Measurements from ENCODE around the gene ASIC4. TPM values are rescaled to one million over a fixed set of nuclear protein-coding genes. Genes with fewer than 3 reads are reported as not detected.

Gene ASIC4
- polyA plus RNA-seq, 3 donors: not detected

DNA sequence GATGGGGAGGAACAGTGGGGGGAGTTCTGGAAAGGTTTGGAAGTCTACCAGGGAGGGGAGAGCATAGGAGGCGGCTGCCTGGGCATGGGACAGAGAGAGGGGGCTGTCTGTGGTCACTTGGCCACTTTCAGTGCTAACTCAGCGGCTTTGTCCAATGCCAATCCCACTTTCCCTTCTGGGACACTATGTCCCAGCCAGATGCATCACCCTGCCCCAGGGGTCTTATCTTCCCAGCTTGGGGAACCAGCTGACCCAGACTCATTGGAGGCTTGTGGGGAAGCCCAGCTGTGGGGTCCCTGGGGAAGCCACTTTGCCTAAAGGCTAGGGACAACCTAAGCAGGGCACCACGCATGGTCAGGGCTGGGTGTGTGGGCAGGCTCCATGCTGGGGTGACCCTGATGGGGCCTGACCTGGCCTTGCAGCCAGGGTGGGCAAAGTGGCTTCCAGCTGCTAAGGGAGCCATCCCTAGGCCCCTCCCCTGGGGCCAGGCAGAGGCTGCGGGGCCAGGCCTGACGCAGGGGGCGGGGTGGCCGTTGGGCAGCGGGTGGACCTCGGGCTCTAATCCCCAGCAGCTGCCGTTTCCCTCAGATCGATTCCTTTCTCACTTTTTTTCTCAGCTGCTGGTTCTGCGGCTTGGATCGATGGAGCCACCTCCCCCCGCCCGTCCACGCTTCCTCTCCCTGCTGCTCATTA lies 1.6 kb upstream of the ASIC4 start:
- no peaks in the 10 kb centered on the region for H3K36me3 ChIP-seq (replicated peaks in 1 of 2; ENCODE audit: control insufficient read depth in 1 of 2, insufficient read depth in 2 of 2, low read length in 2 of 2)
- H3K4me1 ChIP-seq (ENCODE audit: control insufficient read depth in 1 of 2, insufficient read depth in 2 of 2, low read length in 2 of 2): no peaks in the 10 kb centered on the region
- Mint-ChIP-seq H3K36me3 (peaks cover 4 to 5% of the 10 kb centered on the region in 2 donors), H3K4me3 (peak overlapping the region in 1 of 2 donors; percentile 80), H3K9me3 (peaks cover 2 to 24% (median 14%) of the 10 kb centered on the region in 7 donors), H3K27me3 (ENCODE audit: low read depth in 3 of 3) (peaks cover 73 to 96% (median 79%) of the 10 kb centered on the region in 3 donors), H3K4me1 (peaks cover 18% of the 10 kb centered on the region), H3K27ac (no peak overlapping the region)
- H4K20me1 ChIP-seq (ENCODE audit: insufficient read depth, low read length): peaks cover 6% of the 10 kb centered on the region
- DNase-seq: no peak
- 16% methylated on average over 16 of the region's 16 CpGs for WGBS (ENCODE audit: insufficient coverage)
- H3K79me2 ChIP-seq (ENCODE audit: insufficient read depth, low read length): no peaks in the 10 kb centered on the region
- H2AFZ ChIP-seq (ENCODE audit: insufficient read depth, low read depth, low read length, poor library complexity, severe bottlenecking): no peak overlapping the region
- intact Hi-C loops (cut with micrococcal nuclease): no loop called here
- peaks cover 33 to 80% of the 10 kb centered on the region in 2 donors for H3K27me3 ChIP-seq (ENCODE audit: control insufficient read depth in 2 of 2, insufficient read depth in 2 of 2, low read length in 2 of 2)
- H3K4me3 ChIP-seq (replicated peaks in 1 of 3; ENCODE audit: low read depth in 2 of 3, low read length in 3 of 3): no peak overlapping the region
- no peak overlapping the region for H3K27ac ChIP-seq (ENCODE audit: low read depth in 1 of 2, low read length in 2 of 2)
- no peak overlapping the region for H3K4me2 ChIP-seq (replicated peaks; ENCODE audit: extremely low read depth, low read length, poor library complexity, severe bottlenecking)
- H3K9ac ChIP-seq (ENCODE audit: insufficient read depth, low read length, poor library complexity, severe bottlenecking): no peak overlapping the region
- peaks cover 6 to 26% of the 10 kb centered on the region in 2 donors for H3K9me3 ChIP-seq (replicated peaks in 1 of 2; ENCODE audit: control insufficient read depth in 1 of 2, insufficient read depth in 1 of 2, low read length in 2 of 2)
- TF ChIP-seq, protein P1, sequence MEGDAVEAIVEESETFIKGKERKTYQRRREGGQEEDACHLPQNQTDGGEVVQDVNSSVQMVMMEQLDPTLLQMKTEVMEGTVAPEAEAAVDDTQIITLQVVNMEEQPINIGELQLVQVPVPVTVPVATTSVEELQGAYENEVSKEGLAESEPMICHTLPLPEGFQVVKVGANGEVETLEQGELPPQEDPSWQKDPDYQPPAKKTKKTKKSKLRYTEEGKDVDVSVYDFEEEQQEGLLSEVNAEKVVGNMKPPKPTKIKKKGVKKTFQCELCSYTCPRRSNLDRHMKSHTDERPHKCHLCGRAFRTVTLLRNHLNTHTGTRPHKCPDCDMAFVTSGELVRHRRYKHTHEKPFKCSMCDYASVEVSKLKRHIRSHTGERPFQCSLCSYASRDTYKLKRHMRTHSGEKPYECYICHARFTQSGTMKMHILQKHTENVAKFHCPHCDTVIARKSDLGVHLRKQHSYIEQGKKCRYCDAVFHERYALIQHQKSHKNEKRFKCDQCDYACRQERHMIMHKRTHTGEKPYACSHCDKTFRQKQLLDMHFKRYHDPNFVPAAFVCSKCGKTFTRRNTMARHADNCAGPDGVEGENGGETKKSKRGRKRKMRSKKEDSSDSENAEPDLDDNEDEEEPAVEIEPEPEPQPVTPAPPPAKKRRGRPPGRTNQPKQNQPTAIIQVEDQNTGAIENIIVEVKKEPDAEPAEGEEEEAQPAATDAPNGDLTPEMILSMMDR (IDR thresholded peaks at IDR 0.05): no peak

DNA sequence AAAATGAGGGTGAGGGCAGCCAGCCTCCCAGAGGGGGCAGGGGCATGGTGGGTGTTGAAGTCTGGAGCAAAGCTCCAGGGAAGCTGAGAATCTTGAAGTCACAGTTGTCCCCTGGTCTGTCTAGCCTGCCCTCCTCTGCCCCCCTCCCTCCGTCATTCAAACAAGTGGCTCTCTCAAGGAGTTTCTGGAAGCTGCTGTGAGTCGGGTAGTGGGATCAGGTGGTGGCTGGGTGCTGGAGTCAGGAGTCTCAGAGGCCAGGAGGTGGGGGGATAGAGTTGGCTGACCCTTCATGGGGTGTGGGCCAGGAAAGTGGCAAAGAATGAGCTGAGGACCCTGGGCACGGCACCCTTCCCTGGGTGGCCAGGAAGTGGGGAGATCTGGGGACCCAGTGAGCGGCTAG lies 495 bp upstream of the ASIC4 start:
- TF ChIP-seq, protein P1 (IDR thresholded peaks at IDR 0.05): no peak
- H3K27me3 Mint-ChIP-seq (ENCODE audit: low read depth in 3 of 3): peaks cover 77 to 98% (median 78%) of the 10 kb centered on the region in 3 donors

More for the DNA sequence above, 495 bp upstream of the ASIC4 start:
- H3K4me1 ChIP-seq (ENCODE audit: control insufficient read depth in 1 of 2, insufficient read depth in 2 of 2, low read length in 2 of 2): no peaks in the 10 kb centered on the region
- peaks cover 6 to 26% of the 10 kb centered on the region in 2 donors for H3K9me3 ChIP-seq (replicated peaks in 1 of 2; ENCODE audit: control insufficient read depth in 1 of 2, insufficient read depth in 1 of 2, low read length in 2 of 2)
- peaks cover 6% of the 10 kb centered on the region for H4K20me1 ChIP-seq (ENCODE audit: insufficient read depth, low read length)
- no peaks in the 10 kb centered on the region for H3K36me3 ChIP-seq (replicated peaks in 1 of 2; ENCODE audit: control insufficient read depth in 1 of 2, insufficient read depth in 2 of 2, low read length in 2 of 2)
- peaks cover 33 to 80% of the 10 kb centered on the region in 2 donors for H3K27me3 ChIP-seq (ENCODE audit: control insufficient read depth in 2 of 2, insufficient read depth in 2 of 2, low read length in 2 of 2)
- H3K9ac ChIP-seq (ENCODE audit: insufficient read depth, low read length, poor library complexity, severe bottlenecking): no peak overlapping the region
- DNase-seq: no peak
- Mint-ChIP-seq H3K27ac (no peak overlapping the region), H3K9me3 (peaks cover 2 to 24% (median 14%) of the 10 kb centered on the region in 7 donors), H3K4me3 (peak overlapping the region in 1 of 2 donors; percentile 80), H3K36me3 (peaks cover 0 to 2% of the 10 kb centered on the region in 2 donors), H3K4me1 (peaks cover 18% of the 10 kb centered on the region)
- no peaks in the 10 kb centered on the region for H3K79me2 ChIP-seq (ENCODE audit: insufficient read depth, low read length)
- H3K4me3 ChIP-seq (replicated peaks in 1 of 3; ENCODE audit: low read depth in 2 of 3, low read length in 3 of 3): no peak overlapping the region
- H3K27ac ChIP-seq (ENCODE audit: low read depth in 1 of 2, low read length in 2 of 2): no peak overlapping the region
- no peak overlapping the region for H3K4me2 ChIP-seq (replicated peaks; ENCODE audit: extremely low read depth, low read length, poor library complexity, severe bottlenecking)
- WGBS (ENCODE audit: insufficient coverage): 6% methylated on average over 2 of the region's 4 CpGs
- H2AFZ ChIP-seq (ENCODE audit: insufficient read depth, low read depth, low read length, poor library complexity, severe bottlenecking): no peak overlapping the region
- intact Hi-C loops (cut with micrococcal nuclease): no loop called here
